Brain microvascular endothelial cell (primary cell): ENCODE measurements around the gene DSG1.

Experiments
- DNase-seq: peaks from one replicate; pipeline ENCODE4 v3.0.0-alpha.2; 2020
- H3K27ac ChIP-seq: fragments of 250-450 bp; sonication (Bioruptor Pico); 2 replicates; pipeline ENCODE4 v1.5.1; 2020; ENCODE audit warnings: mild to moderate bottlenecking, moderate library complexity
- H3K27me3 ChIP-seq: fragments of 250-450 bp; sonication (Bioruptor Pico); replicated peaks from 2 replicates; pipeline ENCODE4 v1.5.1; 2020; ENCODE audit warnings: mild to moderate bottlenecking
- H3K36me3 ChIP-seq: fragments of 250-450 bp; sonication (Bioruptor Pico); replicated peaks from 2 replicates; pipeline ENCODE4 v1.5.1; 2020; ENCODE audit warnings: mild to moderate bottlenecking
- H3K4me3 ChIP-seq: 2 replicates; pipeline ENCODE4 v1.5.1; 2011; ENCODE audit warnings: low read depth, mild to moderate bottlenecking, control low read depth, low read length, moderate library complexity
- in situ Hi-C: cut with HindIII; loops from 2 replicates; pipeline ENCODE4 v1.10.0; 2017; ENCODE audit warnings: low sequenced_read_pairs, low pct_ligation_motif_present
- TF ChIP-seq, protein P1 (sequence below): IDR thresholded peaks from 2 replicates; pipeline ENCODE4 v1.5.1; 2011; ENCODE audit warnings: low read depth, mild to moderate bottlenecking, moderate library complexity, low read length, control low read depth, inconsistent platforms; ENCODE audit errors: missing control alignments

DSG1 gene

DNA sequence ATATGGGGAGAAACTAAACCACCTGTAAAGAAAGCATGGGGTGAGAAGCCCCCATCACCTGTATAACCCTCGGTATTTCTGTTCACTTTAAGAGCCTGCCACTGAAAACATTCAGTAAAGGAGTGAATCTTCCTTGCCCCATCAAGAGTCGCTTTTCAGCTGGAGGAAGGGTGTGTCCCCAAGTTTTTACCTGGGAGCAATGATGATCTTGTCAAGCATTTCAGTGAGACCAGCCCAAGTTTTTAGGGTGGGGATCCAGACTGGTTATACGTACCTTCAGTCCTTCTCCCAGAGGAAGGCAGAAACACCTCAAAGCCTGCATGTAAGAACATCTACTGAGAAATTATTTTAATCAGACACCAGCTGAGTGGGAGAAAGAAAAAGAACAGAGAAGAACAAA, at the start of gene DSG1:
Gene DSG1, plus strand, starts transcription at position 301 of the 400 bp plus-strand sequence. CDS start 141 bp downstream, outside the sequence.
- no peaks in the 10 kb centered on the region for H3K36me3 ChIP-seq
- DNase-seq: no peak
- TF ChIP-seq, protein P1, sequence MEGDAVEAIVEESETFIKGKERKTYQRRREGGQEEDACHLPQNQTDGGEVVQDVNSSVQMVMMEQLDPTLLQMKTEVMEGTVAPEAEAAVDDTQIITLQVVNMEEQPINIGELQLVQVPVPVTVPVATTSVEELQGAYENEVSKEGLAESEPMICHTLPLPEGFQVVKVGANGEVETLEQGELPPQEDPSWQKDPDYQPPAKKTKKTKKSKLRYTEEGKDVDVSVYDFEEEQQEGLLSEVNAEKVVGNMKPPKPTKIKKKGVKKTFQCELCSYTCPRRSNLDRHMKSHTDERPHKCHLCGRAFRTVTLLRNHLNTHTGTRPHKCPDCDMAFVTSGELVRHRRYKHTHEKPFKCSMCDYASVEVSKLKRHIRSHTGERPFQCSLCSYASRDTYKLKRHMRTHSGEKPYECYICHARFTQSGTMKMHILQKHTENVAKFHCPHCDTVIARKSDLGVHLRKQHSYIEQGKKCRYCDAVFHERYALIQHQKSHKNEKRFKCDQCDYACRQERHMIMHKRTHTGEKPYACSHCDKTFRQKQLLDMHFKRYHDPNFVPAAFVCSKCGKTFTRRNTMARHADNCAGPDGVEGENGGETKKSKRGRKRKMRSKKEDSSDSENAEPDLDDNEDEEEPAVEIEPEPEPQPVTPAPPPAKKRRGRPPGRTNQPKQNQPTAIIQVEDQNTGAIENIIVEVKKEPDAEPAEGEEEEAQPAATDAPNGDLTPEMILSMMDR: no peak
- H3K27ac ChIP-seq: no peak within 1 kb of the TSS
- no peaks in the 10 kb centered on the region for H3K27me3 ChIP-seq
- no peak within 1 kb of the TSS for H3K4me3 ChIP-seq
- in situ Hi-C loops: no loop called here

DNA sequence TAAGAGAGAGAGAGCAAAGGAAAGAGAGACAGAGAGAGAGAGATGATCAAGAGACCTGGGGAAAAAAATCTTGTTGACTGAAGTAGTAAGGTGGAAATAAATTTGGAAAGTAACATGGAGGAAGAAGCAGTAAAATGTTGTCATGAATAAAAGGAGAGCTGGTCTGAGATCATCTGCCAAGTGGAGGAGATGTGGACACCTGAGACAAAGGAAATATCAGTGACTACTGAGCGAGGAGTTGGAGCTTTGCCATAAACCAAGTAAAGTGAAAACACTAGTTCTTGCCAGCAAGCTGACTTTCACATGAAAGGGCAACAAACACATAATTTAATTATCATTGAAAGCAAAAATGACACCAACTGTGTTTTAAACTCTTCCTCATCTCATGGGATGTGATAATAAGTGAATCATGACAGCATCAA, 49.0 kb upstream of the DSG1 start:
- no peak for DNase-seq
- Histone ChIP-seq H3K27me3 (no peaks in the 10 kb centered on the region), H3K36me3 (no peaks in the 10 kb centered on the region), H3K4me3 (no peak overlapping the region), H3K27ac (no peak overlapping the region)
- TF ChIP-seq, protein P1: no peak
- in situ Hi-C loops: no loop called here

DNA sequence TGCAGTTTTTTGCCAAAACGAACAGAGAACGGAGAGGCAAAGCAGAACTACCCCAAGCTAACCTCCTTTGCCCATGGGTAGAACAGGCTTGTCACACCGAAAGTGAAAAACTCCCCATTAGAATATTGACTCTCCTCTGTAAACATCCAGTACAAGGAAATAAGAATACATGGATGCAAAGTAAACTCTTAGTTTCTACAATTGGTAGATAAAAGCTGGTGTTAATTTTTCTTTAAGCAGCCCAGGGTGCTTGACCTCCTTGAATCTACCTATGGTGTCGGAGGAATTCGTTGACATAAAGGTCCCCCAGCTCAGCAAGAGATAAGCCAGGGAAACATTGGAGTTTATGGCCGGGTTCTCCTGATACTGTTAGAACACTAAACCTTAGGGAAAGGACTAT, 48.4 kb upstream of the DSG1 start:
- TF ChIP-seq, protein P1: no peak
- Histone ChIP-seq H3K36me3 (no peaks in the 10 kb centered on the region), H3K4me3 (no peak overlapping the region), H3K27me3 (no peaks in the 10 kb centered on the region), H3K27ac (no peak overlapping the region)
- DNase-seq: no peak
- in situ Hi-C loops: no loop called here

DNA sequence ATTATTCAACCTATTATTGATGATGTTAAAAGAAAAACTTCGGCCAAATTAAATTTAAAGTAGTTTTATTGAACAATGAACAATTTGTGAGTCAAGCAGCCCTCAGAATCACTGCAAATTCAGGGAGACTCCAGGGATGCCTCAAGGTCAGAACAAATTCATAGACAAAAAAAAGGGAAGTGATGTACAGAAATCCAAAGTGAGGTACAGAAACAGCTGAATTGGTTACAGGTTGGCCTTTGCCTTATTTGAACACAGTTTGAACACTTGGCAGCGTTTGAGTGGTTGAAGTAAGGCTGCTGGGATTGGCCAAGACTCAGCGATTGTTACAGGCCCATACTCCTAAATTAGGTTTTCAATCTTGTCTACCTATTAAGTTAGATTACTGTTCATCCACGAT, 47.4 kb upstream of the DSG1 start:
- no peak for DNase-seq
- TF ChIP-seq, protein P1: no peak
- no peak overlapping the region for H3K27ac ChIP-seq
- in situ Hi-C loops: no loop called here
- H3K27me3 ChIP-seq: no peaks in the 10 kb centered on the region
- H3K4me3 ChIP-seq: no peak overlapping the region
- H3K36me3 ChIP-seq: no peaks in the 10 kb centered on the region

DNA sequence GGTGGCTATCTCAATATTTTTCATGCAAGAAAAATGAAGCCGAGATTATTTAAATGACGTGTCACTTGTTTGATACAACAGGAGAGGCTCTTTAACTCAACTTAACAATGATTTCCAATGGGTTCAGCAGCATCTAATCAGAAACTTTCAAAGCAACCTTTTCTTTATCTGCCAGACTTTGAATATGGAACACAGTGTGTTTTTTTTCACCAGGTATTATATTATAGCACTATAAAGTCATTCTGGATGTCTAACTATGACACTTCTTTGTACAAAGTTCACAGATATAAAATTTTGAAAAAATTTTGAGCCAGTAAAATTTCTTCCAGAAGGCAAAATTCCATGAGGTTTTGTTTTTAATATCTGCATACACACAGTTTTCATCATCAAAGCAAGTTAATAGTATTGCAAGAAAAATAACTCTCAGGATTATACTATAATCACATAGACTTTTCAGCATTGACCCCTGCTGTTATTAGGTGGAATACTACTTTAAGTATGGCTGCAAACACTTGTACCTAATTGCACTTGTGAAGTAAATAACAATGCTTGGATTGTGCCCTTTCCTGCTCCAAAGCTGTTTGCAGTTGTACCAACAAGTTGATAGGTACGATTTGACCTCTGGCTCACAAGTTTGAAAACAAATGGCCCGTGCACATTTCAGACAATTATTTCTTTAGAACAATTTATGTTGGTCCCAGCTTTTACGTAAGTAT, 44.0 kb upstream of the DSG1 start:
- no peak for DNase-seq
- TF ChIP-seq, protein P1: no peak
- H3K36me3 ChIP-seq: no peaks in the 10 kb centered on the region
- H3K27ac ChIP-seq: no peak overlapping the region
- in situ Hi-C loops: no loop called here
- no peak overlapping the region for H3K4me3 ChIP-seq
- H3K27me3 ChIP-seq: no peaks in the 10 kb centered on the region

DNA sequence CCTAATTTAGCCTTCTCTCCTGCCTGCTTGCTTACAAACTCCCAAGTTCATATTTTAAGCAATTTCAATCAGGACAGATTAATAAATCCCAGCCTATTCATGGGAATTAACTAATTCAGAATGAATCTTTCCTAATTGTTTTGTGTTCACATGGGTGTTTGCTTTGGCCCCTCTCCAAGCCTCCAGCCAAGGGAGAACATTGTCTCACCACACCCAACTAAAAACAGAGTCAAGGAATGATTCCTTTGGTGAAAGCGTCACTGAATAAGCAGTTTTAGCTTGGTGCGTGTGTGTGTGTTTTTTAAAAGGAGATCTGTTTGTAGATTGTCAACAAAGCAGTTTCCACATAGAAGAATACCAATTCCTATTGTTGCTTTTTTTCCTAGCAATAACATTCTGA, 43.0 kb upstream of the DSG1 start:
- peak; percentile 25 for DNase-seq
- Histone ChIP-seq H3K27ac (no peak overlapping the region), H3K36me3 (no peaks in the 10 kb centered on the region), H3K4me3 (no peak overlapping the region), H3K27me3 (no peaks in the 10 kb centered on the region)
- TF ChIP-seq, protein P1: no peak
- in situ Hi-C loops: no loop called here
